SK-N-SH (cell line): ENCODE data around the gene ADK. TPM values are rescaled to one million over a fixed set of nuclear protein-coding genes. Genes with fewer than 3 reads are reported as not detected.

ENCODE experiments used
- CTCF ChIA-PET: fragments of 300-600, 350-600 bp; formaldehyde crosslinking; extraction: SDS; loops from one replicate; lab custom pipeline; 2021; lab: Yijun Ruan, JAX
- POLR2A ChIA-PET: fragments of 350-600 bp; sonication (Branson Sonifier 250); formaldehyde crosslinking; extraction: SDS; loops from one replicate; lab custom pipeline; 2020; ENCODE audit warnings: antibody characterized with exemption, inconsistent platforms; lab: Yijun Ruan, JAX
- DNase-seq: peaks from one replicate; pipeline ENCODE4 v3.0.0; 2012
- H2AFZ ChIP-seq: fragments of 200-600 bp; sonication (generic); 2 replicates; pipeline ENCODE4 v1.8.1; 2016; ENCODE audit warnings: antibody characterized with exemption, mild to moderate bottlenecking, low read depth
- H3F3A ChIP-seq: fragments of 200-600 bp; sonication (generic); replicated peaks from 2 replicates; pipeline ENCODE3; 2016; ENCODE audit warnings: antibody characterized with exemption, mild to moderate bottlenecking; ENCODE audit not compliant: insufficient read depth
- H3K27ac ChIP-seq, 2 experiments: fragments of 200-500 bp in 1 of 2; fragments of 200-600 bp in 1 of 2; sonication (Bioruptor generic) in 1 of 2; sonication (generic), shearing (Covaris generic) in 1 of 2; 2 replicates each; pipeline versions ENCODE4 v1.5.1 to v1.6.1; 2014 to 2016; ENCODE audit warnings: low read depth in 2 of 2, inconsistent platforms in 1 of 2, low read length in 1 of 2, mild to moderate bottlenecking in 1 of 2, mixed read lengths in 1 of 2
- H3K27me3 ChIP-seq: fragments of 200-600 bp; sonication (generic), shearing (Covaris generic); 2 replicates; pipeline ENCODE4 v1.6.1; 2016; ENCODE audit warnings: mixed run types; ENCODE audit not compliant: insufficient read depth
- H3K36me3 ChIP-seq, 2 experiments: fragments of 200-500 bp in 1 of 2; fragments of 200-600 bp in 1 of 2; sonication (Bioruptor generic) in 1 of 2; sonication (generic) in 1 of 2; replicated peaks in 1 of 2; 2 replicates each; pipeline versions ENCODE3 to v1.5.1; 2014 to 2016; ENCODE audit warnings: low read length in 1 of 2, mild to moderate bottlenecking in 1 of 2; ENCODE audit not compliant: insufficient read depth in 2 of 2, control insufficient read depth in 1 of 2
- H3K4me1 ChIP-seq, 2 experiments: fragments of 200-500 bp in 1 of 2; fragments of 200-600 bp in 1 of 2; sonication (Bioruptor generic) in 1 of 2; sonication (generic), shearing (Covaris generic) in 1 of 2; 2 replicates each; pipeline versions ENCODE4 v1.5.1 to v1.6.1; 2014 to 2016; ENCODE audit warnings: low read depth in 1 of 2, low read length in 1 of 2, mixed run types in 1 of 2; ENCODE audit not compliant: insufficient read depth in 2 of 2, control insufficient read depth in 1 of 2
- H3K4me2 ChIP-seq: fragments of 200-600 bp; sonication (generic), shearing (Covaris generic); 2 replicates; pipeline ENCODE4 v1.6.1; 2017; ENCODE audit warnings: mixed run types
- H3K4me3 ChIP-seq, 2 experiments: fragments of 200-500 bp in 1 of 2; fragments of 200-600 bp in 1 of 2; sonication (Bioruptor generic) in 1 of 2; sonication (generic), shearing (Covaris generic) in 1 of 2; 2 replicates each; pipeline versions ENCODE4 v1.5.1 to v1.8.1; 2014 to 2016; ENCODE audit warnings: low read depth in 2 of 2, inconsistent platforms in 1 of 2, low read length in 1 of 2, mild to moderate bottlenecking in 1 of 2, mixed read lengths in 1 of 2, moderate library complexity in 1 of 2
- H3K79me2 ChIP-seq: fragments of 200-600 bp; sonication (generic); 2 replicates; pipeline ENCODE4 v1.8.1; 2017; ENCODE audit warnings: mild to moderate bottlenecking; ENCODE audit not compliant: insufficient read depth
- H3K9ac ChIP-seq: fragments of 200-600 bp; sonication (generic); 2 replicates; pipeline ENCODE4 v1.6.1; 2017; ENCODE audit warnings: mixed run types
- H3K9me2 ChIP-seq: fragments of 200-600 bp; sonication (generic); 2 replicates; pipeline ENCODE4 v1.6.1; 2017; ENCODE audit warnings: mixed run types
- H3K9me3 ChIP-seq: fragments of 200-600 bp; sonication (generic); 2 replicates; pipeline ENCODE4 v1.6.1; 2017; ENCODE audit warnings: mixed run types, mild to moderate bottlenecking, moderate library complexity
- H4K20me1 ChIP-seq: fragments of 200-600 bp; sonication (generic); 2 replicates; pipeline ENCODE4 v1.6.1; 2017; ENCODE audit warnings: mild to moderate bottlenecking, mixed run types; ENCODE audit not compliant: insufficient read depth
- CTCF ChIP-seq: fragments of 200-600 bp; sonication (generic); IDR thresholded peaks from 2 replicates; pipeline ENCODE4 v1.6.1; 2017; ENCODE audit warnings: antibody characterized with exemption, mild to moderate bottlenecking, moderate library complexity
- FOXJ3 ChIP-seq: sonication (generic); formaldehyde crosslinking; IDR thresholded peaks from 2 replicates; pipeline ENCODE4 v1.5.1; 2020; ENCODE audit warnings: mild to moderate bottlenecking, missing genetic modification reagents
- MAX ChIP-seq: IDR thresholded peaks from 2 replicates; pipeline ENCODE4 v1.4.0; 2012; ENCODE audit warnings: low read depth
- RAD21 ChIP-seq: IDR thresholded peaks from 2 replicates; pipeline ENCODE4 v1.6.1; 2012; ENCODE audit warnings: mild to moderate bottlenecking, low read length
- RCOR1 ChIP-seq: fragments of 150-350 bp; IDR thresholded peaks from 2 replicates; pipeline ENCODE4 v1.6.1; 2017; ENCODE audit warnings: antibody characterized with exemption, low read length
- RFX5 ChIP-seq: IDR thresholded peaks from 2 replicates; pipeline ENCODE4 v1.6.1; 2012; ENCODE audit warnings: mild to moderate bottlenecking, improper control_type of control experiment, low read length
- TAF1 ChIP-seq: IDR thresholded peaks from 2 replicates; pipeline ENCODE4 v1.6.1; 2012; ENCODE audit warnings: low read depth, mild to moderate bottlenecking, low read length, moderate library complexity, borderline replicate concordance
- TEAD4 ChIP-seq: IDR thresholded peaks from 2 replicates; pipeline ENCODE4 v1.4.0; 2012; ENCODE audit warnings: mild to moderate bottlenecking, borderline replicate concordance; ENCODE audit not compliant: insufficient read depth
- WGBS: methylation state at CpG from one replicate; pipeline ENCODE4 v1.1.6; 2017; ENCODE audit warnings: low lambda C conversion rate; 5-methylcytosine and 5-hydroxymethylcytosine counted together
- polyA plus RNA-seq, 3 experiments: library from polyadenylated mRNA; depleted of rRNA; stranded (reverse); fragments of >200 nt; gene quantifications; 2 replicates each; pipeline ENCODE4 v1.2.3, GENCODE V29; 2012
- TF ChIP-seq, protein P1 (sequence below): IDR thresholded peaks from 2 replicates; pipeline ENCODE4; 2012

Gene ADK
- polyA plus RNA-seq, 1 of the 3 experiments (the other 2 are of a cell fraction): 25.1 TPM

DNA sequence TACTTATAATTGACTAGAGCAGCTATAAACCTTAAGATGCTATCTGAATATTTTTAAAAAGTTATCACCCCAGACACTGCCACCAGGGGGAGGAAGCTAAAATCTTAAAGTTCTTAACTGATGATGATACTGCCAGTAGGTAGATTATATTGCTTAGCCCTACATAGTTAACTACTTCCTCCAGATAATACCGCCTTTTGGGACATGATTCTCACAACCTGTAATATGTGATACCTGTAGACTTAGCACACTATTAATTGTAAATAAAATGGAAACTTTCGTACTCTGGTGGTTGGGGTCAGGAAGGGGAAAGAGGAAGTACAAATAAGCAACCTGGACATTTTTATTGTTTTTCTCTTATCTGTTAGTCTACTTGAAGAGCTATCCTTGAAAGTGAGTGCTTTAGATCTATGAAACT lies 268.9 kb downstream of the ADK start:
- Histone ChIP-seq H3K79me2 (no peaks in the 10 kb centered on the region), H3K36me3 (peaks cover 0 to 5% of the 10 kb centered on the region in 2 experiments), H3K4me1 (peaks cover 21 to 22% of the 10 kb centered on the region in 2 experiments; a peak in 2 of 4 replicates), H3K9me3 (no peaks in the 10 kb centered on the region; the same call in 1 of the 2 replicates), H3K4me3 (no peak overlapping the region; a peak in 1 of 4 replicates), H2AFZ (no peak overlapping the region), H3K27me3 (no peaks in the 10 kb centered on the region), H3F3A (peaks cover 3% of the 10 kb centered on the region), H3K4me2 (no peak overlapping the region), H3K27ac (peak overlapping the region in 1 of 2 experiments; percentile 95; a peak in 2 of 4 replicates), H3K9me2 (no peaks in the 10 kb centered on the region), H3K9ac (no peak overlapping the region), H4K20me1 (no peaks in the 10 kb centered on the region)
- ChIA-PET CTCF (interaction anchor here (0.7 to 2.0 kb wide), 26 partner anchors 10 to 684 kb away, joined by 3 to 7 read pairs (median 3); partner anchors contain the start of gene KAT6B), POLR2A (interaction anchor here (1.8 kb wide), 2 partner anchors 166 to 406 kb away, joined by 6 to 7 read pairs; partner anchors contain the start of gene KAT6B)
- 94% methylated on average over 2 of the region's 2 CpGs for WGBS
- no peak for DNase-seq
- TF ChIP-seq TEAD4 (no peak), RAD21 (peak; percentile 56), CTCF (peak; percentile 59)
- TF ChIP-seq, all 33 proteins: peak for 2

GRCh38 chr10:74424565-74424964 lies 273.5 kb downstream of the ADK start:
- Histone ChIP-seq H3K4me2 (no peak overlapping the region), H3K79me2 (no peaks in the 10 kb centered on the region), H4K20me1 (no peaks in the 10 kb centered on the region), H2AFZ (no peak overlapping the region), H3F3A (peaks cover 3% of the 10 kb centered on the region), H3K4me1 (peaks cover 1 to 3% of the 10 kb centered on the region in 2 experiments; a peak in 2 of 4 replicates), H3K27ac (no peak overlapping the region), H3K9me2 (no peaks in the 10 kb centered on the region), H3K27me3 (no peaks in the 10 kb centered on the region), H3K9me3 (no peaks in the 10 kb centered on the region; the same call in 1 of the 2 replicates), H3K4me3 (no peak overlapping the region), H3K9ac (no peak overlapping the region), H3K36me3 (no peaks in the 10 kb centered on the region)
- WGBS: 95% methylated on average over 1 of the region's 1 CpG
- ChIA-PET POLR2A (no interaction called here), CTCF (no interaction called here)
- DNase-seq: no peak
- TF ChIP-seq RCOR1: no peak

DNA sequence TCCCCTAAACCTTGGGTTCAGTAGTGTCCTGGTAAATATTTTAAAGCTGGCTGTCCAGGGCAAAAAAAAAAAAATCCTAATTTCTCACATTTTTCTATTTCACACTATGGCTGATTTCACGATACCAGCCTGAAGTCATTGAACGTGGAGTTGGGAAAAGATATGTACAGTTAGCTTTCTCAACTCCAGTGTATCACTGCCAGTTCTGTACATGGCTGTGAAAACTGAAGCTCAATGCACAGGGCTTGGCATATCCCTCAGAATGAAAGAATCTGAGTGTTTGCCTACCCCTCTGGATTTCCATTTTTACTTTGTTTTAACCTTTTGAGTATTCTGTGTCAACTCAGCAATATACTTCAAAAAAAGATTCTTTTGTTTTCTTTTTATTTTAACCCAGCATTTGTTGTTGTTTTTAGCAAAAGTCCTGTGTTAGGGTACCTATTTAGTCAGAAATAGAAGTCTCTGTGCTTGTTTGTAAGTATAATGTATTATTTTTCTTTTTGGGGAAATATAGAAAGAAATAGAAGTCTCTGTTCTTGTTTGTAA lies 274.5 kb downstream of the ADK start:
- H3K4me1 ChIP-seq: no peaks in the 10 kb centered on the region
- ChIA-PET CTCF (no interaction called here), POLR2A (no interaction called here)
- no peaks in the 10 kb centered on the region for H4K20me1 ChIP-seq
- no peak overlapping the region for H3K4me3 ChIP-seq
- no peak for DNase-seq
- H2AFZ ChIP-seq: no peak overlapping the region
- no peaks in the 10 kb centered on the region; the same call in 1 of the 2 replicates for H3K9me3 ChIP-seq
- H3K36me3 ChIP-seq: no peaks in the 10 kb centered on the region
- H3K9ac ChIP-seq: no peak overlapping the region
- WGBS: 100% methylated on average over 2 of the region's 2 CpGs
- H3K27ac ChIP-seq: no peak overlapping the region
- H3K79me2 ChIP-seq: no peaks in the 10 kb centered on the region
- peaks cover 3% of the 10 kb centered on the region for H3F3A ChIP-seq
- no peak overlapping the region for H3K4me2 ChIP-seq
- TF ChIP-seq FOXJ3 (CRISPR knock-in tag): no peak
- no peak for TF ChIP-seq RCOR1
- TF ChIP-seq, protein P1, sequence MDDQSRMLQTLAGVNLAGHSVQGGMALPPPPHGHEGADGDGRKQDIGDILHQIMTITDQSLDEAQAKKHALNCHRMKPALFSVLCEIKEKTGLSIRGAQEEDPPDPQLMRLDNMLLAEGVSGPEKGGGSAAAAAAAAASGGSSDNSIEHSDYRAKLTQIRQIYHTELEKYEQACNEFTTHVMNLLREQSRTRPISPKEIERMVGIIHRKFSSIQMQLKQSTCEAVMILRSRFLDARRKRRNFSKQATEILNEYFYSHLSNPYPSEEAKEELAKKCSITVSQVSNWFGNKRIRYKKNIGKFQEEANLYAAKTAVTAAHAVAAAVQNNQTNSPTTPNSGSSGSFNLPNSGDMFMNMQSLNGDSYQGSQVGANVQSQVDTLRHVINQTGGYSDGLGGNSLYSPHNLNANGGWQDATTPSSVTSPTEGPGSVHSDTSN: no peak
- no peak for TF ChIP-seq RFX5
- TF ChIP-seq TAF1: no peak
- TF ChIP-seq MAX: no peak
- TF ChIP-seq, all 33 proteins: peak for 0
- no peaks in the 10 kb centered on the region for H3K27me3 ChIP-seq
- H3K9me2 ChIP-seq: no peaks in the 10 kb centered on the region
